Stimulated activated CD8-positive, alpha-beta memory T cell treated with anti-CD3 and anti-CD28 coated beads, Interleukin-12 subunit alpha, Interleukin-12 subunit beta, amount 100 ng/mL, for 4 hours (primary cell): Measurements from ENCODE around the gene MCC.

ENCODE experiments used
- DNase-seq: peaks from one replicate; pipeline ENCODE4 v3.0.0-alpha.2; 2020; ENCODE audit warnings: low read depth

The MCC gene

GRCh38 chr5:113176196-113176595 lies 312.1 kb downstream of the MCC start:
- no peak for DNase-seq

- no peak for DNase-seq
Measured at GRCh38 chr5:113172231-113172826, 315.9 kb downstream of the MCC start.

GRCh38 chr5:113171520-113171919 lies 316.7 kb downstream of the MCC start:
- DNase-seq, result no peak

- DNase-seq, result no peak
Measured at GRCh38 chr5:113170707-113171106, 317.5 kb downstream of the MCC start.

- DNase-seq, result no peak
Measured at GRCh38 chr5:113169720-113170119, 318.5 kb downstream of the MCC start.

- no peak for DNase-seq
Measured at GRCh38 chr5:113167985-113168384, 320.3 kb downstream of the MCC start.

- no peak for DNase-seq
Measured at GRCh38 chr5:113166852-113167366, 321.3 kb downstream of the MCC start.

GRCh38 chr5:113166261-113166660 lies 322.0 kb downstream of the MCC start:
- no peak for DNase-seq

- DNase-seq, result no peak
Measured at GRCh38 chr5:113164021-113164420, 324.2 kb downstream of the MCC start.

- DNase-seq, result no peak
Measured at GRCh38 chr5:113163328-113163727, 324.9 kb downstream of the MCC start.

- DNase-seq, result no peak
Measured at GRCh38 chr5:113162770-113163169, 325.5 kb downstream of the MCC start.

GRCh38 chr5:113162208-113162607 lies 326.0 kb downstream of the MCC start:
- no peak for DNase-seq

- no peak for DNase-seq
Measured at GRCh38 chr5:113161806-113162205, 326.4 kb downstream of the MCC start.

GRCh38 chr5:113157886-113158285 lies 330.4 kb downstream of the MCC start:
- no peak for DNase-seq

GRCh38 chr5:113156271-113156877 lies 331.9 kb downstream of the MCC start:
- no peak for DNase-seq

- DNase-seq, result no peak
Measured at GRCh38 chr5:113153512-113154097, 334.6 kb downstream of the MCC start.

- DNase-seq, result no peak
Measured at GRCh38 chr5:113152380-113152740, 335.9 kb downstream of the MCC start.

- DNase-seq, result no peak
Measured at GRCh38 chr5:113151641-113152379, 336.4 kb downstream of the MCC start.

- no peak for DNase-seq
Measured at GRCh38 chr5:113150821-113151220, 337.4 kb downstream of the MCC start.

GRCh38 chr5:113150221-113150620 lies 338.0 kb downstream of the MCC start:
- no peak for DNase-seq

GRCh38 chr5:113147537-113147936 lies 340.7 kb downstream of the MCC start:
- no peak for DNase-seq

GRCh38 chr5:113147101-113147508 lies 341.1 kb downstream of the MCC start:
- no peak for DNase-seq
